ENCODE data around the gene RO60.
A peak's percentile ranks its signal among the peaks of the same experiment; 100 is the strongest.

RO60 gene

DNA sequence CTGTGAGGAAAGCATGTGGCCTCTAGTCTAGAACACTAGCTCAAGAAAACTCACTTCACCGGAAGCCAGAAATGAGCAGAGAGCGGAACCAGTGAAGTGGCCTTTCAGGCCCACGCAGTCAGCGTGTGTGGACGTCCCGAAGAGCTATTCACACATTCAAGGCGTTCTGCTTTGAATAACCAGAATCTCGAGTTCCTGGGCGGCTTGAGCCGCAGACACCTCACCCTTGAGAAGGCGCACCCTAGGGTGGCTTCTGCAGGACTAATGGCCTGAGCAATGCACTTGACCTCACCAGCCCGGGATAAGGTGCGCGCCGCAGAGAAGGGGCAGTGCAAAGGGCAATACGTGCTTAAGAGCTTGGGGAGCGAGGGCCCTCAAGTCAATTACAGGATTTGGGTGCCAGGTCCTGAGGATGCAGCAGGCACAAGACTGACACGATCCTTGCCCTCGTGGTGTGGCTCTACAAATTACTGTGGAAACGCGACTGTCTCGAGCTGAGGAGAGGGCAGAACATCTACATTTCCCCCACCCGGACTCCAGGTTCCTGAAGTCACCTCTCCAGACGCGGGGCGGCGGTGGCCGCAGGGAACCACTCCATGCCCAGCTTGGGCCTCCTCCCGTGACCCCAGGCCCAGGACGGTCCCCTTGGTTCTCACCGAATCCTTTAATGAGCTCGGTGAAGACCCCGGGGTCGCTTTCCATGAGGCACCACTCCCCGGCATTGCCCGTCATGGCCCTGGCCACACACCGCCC, 707 bp upstream of the RO60 start:
- Histone ChIP-seq H3K36me3 (no peaks in the 10 kb centered on the region), H3K4me1 (ENCODE audit: control insufficient read depth in 1 of 2, insufficient read depth in 1 of 2, low read depth in 1 of 2, low read length in 1 of 2) (peaks cover 25% of the 10 kb centered on the region in 2 experiments), H3K4me3 (ENCODE audit: low read depth in 1 of 2, low read length in 1 of 2) (peak overlapping the region; percentile 82 to 95), H3K27ac (peak overlapping the region; percentile 92), H3K9me3 (no peaks in the 10 kb centered on the region), H3K27me3 (no peaks in the 10 kb centered on the region)
- TF ChIP-seq, protein P1, sequence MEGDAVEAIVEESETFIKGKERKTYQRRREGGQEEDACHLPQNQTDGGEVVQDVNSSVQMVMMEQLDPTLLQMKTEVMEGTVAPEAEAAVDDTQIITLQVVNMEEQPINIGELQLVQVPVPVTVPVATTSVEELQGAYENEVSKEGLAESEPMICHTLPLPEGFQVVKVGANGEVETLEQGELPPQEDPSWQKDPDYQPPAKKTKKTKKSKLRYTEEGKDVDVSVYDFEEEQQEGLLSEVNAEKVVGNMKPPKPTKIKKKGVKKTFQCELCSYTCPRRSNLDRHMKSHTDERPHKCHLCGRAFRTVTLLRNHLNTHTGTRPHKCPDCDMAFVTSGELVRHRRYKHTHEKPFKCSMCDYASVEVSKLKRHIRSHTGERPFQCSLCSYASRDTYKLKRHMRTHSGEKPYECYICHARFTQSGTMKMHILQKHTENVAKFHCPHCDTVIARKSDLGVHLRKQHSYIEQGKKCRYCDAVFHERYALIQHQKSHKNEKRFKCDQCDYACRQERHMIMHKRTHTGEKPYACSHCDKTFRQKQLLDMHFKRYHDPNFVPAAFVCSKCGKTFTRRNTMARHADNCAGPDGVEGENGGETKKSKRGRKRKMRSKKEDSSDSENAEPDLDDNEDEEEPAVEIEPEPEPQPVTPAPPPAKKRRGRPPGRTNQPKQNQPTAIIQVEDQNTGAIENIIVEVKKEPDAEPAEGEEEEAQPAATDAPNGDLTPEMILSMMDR (IDR thresholded peaks at IDR 0.05) = no peak

DNA sequence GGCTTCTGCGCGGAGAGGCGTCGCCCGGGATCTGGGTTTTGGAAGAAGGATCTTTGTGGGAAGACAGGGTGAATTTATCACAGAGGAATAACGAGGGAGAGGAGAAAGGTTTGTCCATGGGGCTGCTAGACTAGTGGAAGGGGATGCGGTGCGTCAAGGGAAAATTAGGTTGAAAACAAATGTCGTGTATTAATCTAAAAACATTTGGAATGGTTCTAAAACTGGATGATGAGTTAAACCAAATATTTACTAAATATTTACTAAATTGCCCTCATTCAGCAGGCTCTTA, 647 bp downstream of the RO60 start:
- peak overlapping the region; percentile 82 to 95 for H3K4me3 ChIP-seq (ENCODE audit: low read depth in 1 of 2, low read length in 1 of 2)
- H3K27ac ChIP-seq = peak overlapping the region; percentile 92
- TF ChIP-seq, protein P1 (IDR thresholded peaks at IDR 0.05) = no peak
- no peaks in the 10 kb centered on the region for H3K27me3 ChIP-seq
- no peaks in the 10 kb centered on the region for H3K9me3 ChIP-seq
- H3K4me1 ChIP-seq (ENCODE audit: control insufficient read depth in 1 of 2, insufficient read depth in 1 of 2, low read depth in 1 of 2, low read length in 1 of 2) = peaks cover 25% of the 10 kb centered on the region in 2 experiments
- H3K36me3 ChIP-seq = no peaks in the 10 kb centered on the region

DNA sequence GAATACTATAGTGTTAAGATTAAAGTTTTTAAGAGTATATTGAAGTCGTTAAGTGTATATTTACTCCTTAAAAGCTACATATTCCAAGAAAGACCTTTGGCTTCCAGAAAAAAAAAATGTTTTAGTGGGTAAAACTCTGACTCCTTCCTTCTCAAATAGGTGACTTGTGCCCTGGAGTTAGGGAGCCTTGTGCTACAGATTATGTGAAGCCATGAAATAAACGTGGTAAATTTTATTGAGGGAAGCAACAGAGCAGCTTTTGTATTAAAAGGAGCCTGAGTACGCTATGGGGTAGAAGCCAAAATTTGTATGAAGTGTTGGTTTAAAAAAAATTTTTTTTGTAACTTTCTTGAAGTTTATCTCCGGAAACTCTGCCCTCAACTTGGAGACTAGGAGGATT, 994 bp downstream of the RO60 start:
- Histone ChIP-seq H3K9me3 (no peaks in the 10 kb centered on the region), H3K27me3 (no peaks in the 10 kb centered on the region), H3K27ac (peak overlapping the region; percentile 92), H3K4me3 (ENCODE audit: low read depth in 1 of 2, low read length in 1 of 2) (peak overlapping the region; percentile 82 to 95), H3K36me3 (no peaks in the 10 kb centered on the region), H3K4me1 (ENCODE audit: control insufficient read depth in 1 of 2, insufficient read depth in 1 of 2, low read depth in 1 of 2, low read length in 1 of 2) (peaks cover 25% of the 10 kb centered on the region in 2 experiments)
- TF ChIP-seq, protein P1 (IDR thresholded peaks at IDR 0.05) = no peak

DNA sequence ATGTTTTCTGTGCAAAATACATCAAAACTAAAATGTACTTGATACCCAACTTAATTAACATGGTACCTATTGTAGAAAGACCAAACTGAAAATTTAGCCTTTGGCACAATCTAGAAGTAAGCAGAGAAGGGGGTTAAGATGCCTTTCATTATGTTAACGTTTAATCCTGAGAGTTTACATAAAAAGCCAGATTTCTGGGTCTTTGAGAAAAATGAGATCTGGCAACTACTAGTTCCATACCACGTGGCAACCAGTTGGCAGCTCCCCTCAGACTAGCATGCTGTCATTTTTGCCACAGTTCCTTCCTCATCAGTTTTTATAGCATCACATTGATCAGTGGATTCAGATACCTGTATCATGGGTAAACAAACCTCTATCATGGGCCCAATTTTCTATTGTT, 1.5 kb downstream of the RO60 start:
- H3K4me3 ChIP-seq (ENCODE audit: low read depth in 1 of 2, low read length in 1 of 2) = peak overlapping the region in 1 of 2 experiments; percentile 82
- H3K4me1 ChIP-seq (ENCODE audit: control insufficient read depth in 1 of 2, insufficient read depth in 1 of 2, low read depth in 1 of 2, low read length in 1 of 2) = peaks cover 25% of the 10 kb centered on the region in 2 experiments
- no peak overlapping the region for H3K27ac ChIP-seq
- TF ChIP-seq, protein P1 (IDR thresholded peaks at IDR 0.05) = no peak
- H3K27me3 ChIP-seq = no peaks in the 10 kb centered on the region
- no peaks in the 10 kb centered on the region for H3K36me3 ChIP-seq
- H3K9me3 ChIP-seq = no peaks in the 10 kb centered on the region

DNA sequence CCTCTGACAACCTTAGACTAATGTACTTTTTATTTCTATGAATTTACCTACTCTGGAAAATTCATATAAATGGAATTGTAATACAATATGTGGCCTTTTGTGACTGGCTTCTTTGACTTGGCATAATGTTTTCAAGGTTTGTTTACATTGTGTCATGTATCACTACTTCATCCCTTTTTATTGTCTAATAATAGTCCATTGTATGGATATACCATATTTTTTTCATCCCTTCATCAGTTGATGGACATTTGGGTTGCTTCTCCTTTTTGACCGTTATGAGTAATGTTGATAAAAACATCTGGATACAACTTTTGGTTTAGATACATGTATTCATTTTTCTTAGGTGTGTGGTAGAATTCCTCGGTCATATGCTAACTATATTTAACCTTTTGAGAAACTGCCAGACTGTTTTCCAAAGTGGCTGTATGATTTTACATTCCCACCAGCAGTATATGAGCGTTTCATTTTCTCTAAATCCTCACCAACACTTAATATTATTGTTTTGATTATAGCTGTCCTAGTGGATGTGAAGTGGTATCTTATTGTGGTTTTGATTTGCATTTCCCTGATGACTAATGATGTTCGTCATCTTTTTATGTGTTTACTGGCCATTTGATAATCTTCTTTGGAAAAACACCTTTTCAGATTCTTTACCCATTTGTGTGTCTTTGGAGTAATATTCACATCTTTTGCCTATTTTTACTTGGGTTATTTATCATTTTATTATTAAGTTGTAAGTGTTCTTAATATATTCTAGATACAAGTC, 3.5 kb downstream of the RO60 start:
- no peak overlapping the region for H3K4me3 ChIP-seq (ENCODE audit: low read depth in 1 of 2, low read length in 1 of 2)
- H3K4me1 ChIP-seq (ENCODE audit: control insufficient read depth in 1 of 2, insufficient read depth in 1 of 2, low read depth in 1 of 2, low read length in 1 of 2) = peaks cover 25% of the 10 kb centered on the region in 2 experiments
- TF ChIP-seq, protein P1 (IDR thresholded peaks at IDR 0.05) = no peak
- no peaks in the 10 kb centered on the region for H3K36me3 ChIP-seq
- H3K27me3 ChIP-seq = no peaks in the 10 kb centered on the region
- no peaks in the 10 kb centered on the region for H3K9me3 ChIP-seq
- no peak overlapping the region for H3K27ac ChIP-seq

Data from neutrophil (primary cell).